Activated B cell treated with CpG ODN at 0.5 μM for 24 hours (primary cell): ENCODE measurements around the gene TRIM50. TPM values are rescaled to one million over a fixed set of nuclear protein-coding genes. Genes with fewer than 3 reads are reported as not detected.
"Not testable (repeated sequence)": the region's sequence is repeated elsewhere in the genome, so short reads cannot be mapped to it uniquely, and the experiment has no call there.

Source experiments
- ATAC-seq: fragments of 200-7000 bp; cut with Tn5 transposase; one replicate; pipeline ENCODE4 v1.10.0; 2021; ENCODE audit warnings: low read depth, mild to moderate bottlenecking, moderate library complexity
- CTCF ChIA-PET: fragments of 350-600 bp; sonication (Branson Sonifier 250); formaldehyde crosslinking; loops from one replicate; lab custom pipeline; 2021; ENCODE audit warnings: antibody characterized with exemption; lab: Charles Lee
- POLR2A ChIA-PET: fragments of 350-600 bp; sonication (Branson Sonifier 250); formaldehyde crosslinking; loops from one replicate; lab custom pipeline; 2021; ENCODE audit warnings: antibody characterized with exemption; lab: Charles Lee
- DNase-seq: peaks from one replicate; pipeline ENCODE4 v3.0.0; 2022
- H3K27ac Mint-ChIP-seq: one replicate; pipeline ENCODE4 v1.8.0; 2020; ENCODE audit warnings: mixed read lengths
- H3K27me3 Mint-ChIP-seq: one replicate; pipeline ENCODE4 v1.8.0; 2021; ENCODE audit warnings: mixed read lengths
- H3K36me3 Mint-ChIP-seq: one replicate; pipeline ENCODE4 v1.8.0; 2021; ENCODE audit warnings: low read depth, mixed read lengths
- H3K4me1 Mint-ChIP-seq: one replicate; pipeline ENCODE4 v1.8.0; 2021; ENCODE audit warnings: mixed read lengths
- H3K4me3 Mint-ChIP-seq: one replicate; pipeline ENCODE4 v1.8.0; 2020; ENCODE audit warnings: mild to moderate bottlenecking, mixed read lengths
- H3K9me3 Mint-ChIP-seq: one replicate; pipeline ENCODE4 v1.8.0; 2020; ENCODE audit warnings: mixed read lengths
- CTCF ChIP-seq: fragments of 200-600 bp; IDR thresholded peaks from one replicate; pipeline ENCODE4 v1.8.0; 2022; ENCODE audit warnings: antibody characterized with exemption, mild to moderate bottlenecking
- intact Hi-C: fragments of 100-400 bp; cut with micrococcal nuclease; formaldehyde crosslinking; loops from one replicate; pipeline ENCODE4 v1.15.1; 2024
- total RNA-seq: library from RNA; stranded (reverse); gene quantifications from 2 replicates; pipeline ENCODE4 v1.2.3, GENCODE V29; 2022

Gene TRIM50
- total RNA-seq, 1 donor from 2014 or later = not detected

GRCh38 chr7:73329861-73330581 is 2.1 kb upstream of the TRIM50 start:
- Mint-ChIP-seq H3K9me3 (no peaks in the 10 kb centered on the region), H3K4me1 (no peaks in the 10 kb centered on the region), H3K36me3 (no peaks in the 10 kb centered on the region), H3K4me3 (no peak overlapping the region), H3K27ac (no peak overlapping the region), H3K27me3 (peaks cover 6% of the 10 kb centered on the region)
- DNase-seq (no peak), ATAC-seq (no peak)
- CTCF ChIA-PET = no interaction called here
- POLR2A ChIA-PET = no interaction called here
- no peak for TF ChIP-seq CTCF
- intact Hi-C loops = no loop called here

- no peaks in the 10 kb centered on the region for H3K36me3 Mint-ChIP-seq
- ChIA-PET POLR2A (interaction anchor here (1.0 kb wide), 1 partner anchor 14 kb away, joined by 3 read pairs; no protein-coding TSS in a partner anchor), CTCF (no interaction called here)
- peaks cover 7% of the 10 kb centered on the region for H3K4me1 Mint-ChIP-seq
- no peak overlapping the region for H3K27ac Mint-ChIP-seq
- intact Hi-C loops = no loop called here
- peaks cover 6% of the 10 kb centered on the region for H3K27me3 Mint-ChIP-seq
- TF ChIP-seq CTCF = no peak
- ATAC-seq = no peak
- no peak overlapping the region for H3K4me3 Mint-ChIP-seq
- H3K9me3 Mint-ChIP-seq = no peaks in the 10 kb centered on the region
- no peak for DNase-seq
Observed at GRCh38 chr7:73328696-73329095, 814 bp upstream of the TRIM50 start.

- H3K9me3 Mint-ChIP-seq, H3K36me3 Mint-ChIP-seq, H3K4me3 Mint-ChIP-seq, CTCF ChIA-PET, POLR2A ChIA-PET, intact Hi-C loops, ATAC-seq, H3K27ac Mint-ChIP-seq, H3K27me3 Mint-ChIP-seq, DNase-seq: not testable (repeated sequence)
- peaks cover 15% of the 10 kb centered on the region for H3K4me1 Mint-ChIP-seq
Observed at GRCh38 chr7:73327449-73327848, 433 bp downstream of the TRIM50 start.

- CTCF ChIA-PET = interaction anchor here (1.0 kb wide), 1 partner anchor 9 kb away, joined by 4 read pairs; no protein-coding TSS in a partner anchor
- peaks cover 15% of the 10 kb centered on the region for H3K4me1 Mint-ChIP-seq
- H3K4me3 Mint-ChIP-seq, POLR2A ChIA-PET, H3K27me3 Mint-ChIP-seq, intact Hi-C loops, ATAC-seq, H3K36me3 Mint-ChIP-seq, H3K27ac Mint-ChIP-seq, H3K9me3 Mint-ChIP-seq, DNase-seq: not testable (repeated sequence)
Observed at GRCh38 chr7:73325424-73325823, 2.5 kb downstream of the TRIM50 start.

GRCh38 chr7:73324081-73324845 is 3.6 kb downstream of the TRIM50 start:
- H3K27ac Mint-ChIP-seq, POLR2A ChIA-PET: not testable (repeated sequence)
- intact Hi-C loops = loop anchor here (1.0 kb wide), 2 partner anchors 16 to 127 kb away; partner anchors contain the start of gene NSUN5

GRCh38 chr7:73323434-73324080 is 4.3 kb downstream of the TRIM50 start:
- Mint-ChIP-seq H3K4me3 (peak overlapping the region; percentile 77), H3K4me1 (peaks cover 15% of the 10 kb centered on the region)
- H3K27ac Mint-ChIP-seq, ATAC-seq, H3K9me3 Mint-ChIP-seq, POLR2A ChIA-PET, DNase-seq, H3K36me3 Mint-ChIP-seq, H3K27me3 Mint-ChIP-seq: not testable (repeated sequence)
- intact Hi-C loops = loop anchor here (1.0 kb wide), 2 partner anchors 15 to 128 kb away; partner anchors contain the start of gene NSUN5
- CTCF ChIA-PET = interaction anchor here (0.9 to 1.4 kb wide), 2 partner anchors 21 to 128 kb away, joined by 3 to 14 read pairs; no protein-coding TSS in a partner anchor

More at GRCh38 chr7:73324081-73324845, 3.6 kb downstream of the TRIM50 start:
- not testable (repeated sequence) for H3K36me3 Mint-ChIP-seq, H3K9me3 Mint-ChIP-seq, H3K27me3 Mint-ChIP-seq
- ATAC-seq (peak; percentile 87), DNase-seq (peak; percentile 41)
- H3K4me3 Mint-ChIP-seq = peak overlapping the region; percentile 77
- CTCF ChIA-PET = interaction anchor here (0.9 to 1.4 kb wide), 2 partner anchors 21 to 128 kb away, joined by 3 to 14 read pairs; no protein-coding TSS in a partner anchor
- H3K4me1 Mint-ChIP-seq = peaks cover 15% of the 10 kb centered on the region

GRCh38 chr7:73320009-73320408 is 7.9 kb downstream of the TRIM50 start:
- H3K4me3 Mint-ChIP-seq, ATAC-seq, H3K36me3 Mint-ChIP-seq, POLR2A ChIA-PET, intact Hi-C loops, DNase-seq, H3K27me3 Mint-ChIP-seq, H3K9me3 Mint-ChIP-seq, CTCF ChIA-PET, H3K27ac Mint-ChIP-seq: not testable (repeated sequence)
- peaks cover 15% of the 10 kb centered on the region for H3K4me1 Mint-ChIP-seq

GRCh38 chr7:73319541-73319940 is 8.3 kb downstream of the TRIM50 start:
- intact Hi-C loops, DNase-seq, ATAC-seq, H3K4me3 Mint-ChIP-seq, H3K27me3 Mint-ChIP-seq, H3K9me3 Mint-ChIP-seq, CTCF ChIA-PET, H3K36me3 Mint-ChIP-seq, POLR2A ChIA-PET, H3K27ac Mint-ChIP-seq: not testable (repeated sequence)
- H3K4me1 Mint-ChIP-seq = peaks cover 15% of the 10 kb centered on the region

GRCh38 chr7:73318656-73319204 is 9.2 kb downstream of the TRIM50 start:
- CTCF ChIA-PET, POLR2A ChIA-PET, H3K27ac Mint-ChIP-seq: not testable (repeated sequence)

More at GRCh38 chr7:73318656-73319204, 9.2 kb downstream of the TRIM50 start:
- H3K27me3 Mint-ChIP-seq, intact Hi-C loops, H3K4me3 Mint-ChIP-seq, H3K4me1 Mint-ChIP-seq, DNase-seq, ATAC-seq, H3K9me3 Mint-ChIP-seq, H3K36me3 Mint-ChIP-seq: not testable (repeated sequence)
